Dermis microvascular lymphatic vessel endothelial cell (primary cell): ENCODE measurements around the gene STAM2. TPM values are rescaled to one million over a fixed set of nuclear protein-coding genes. Genes with fewer than 3 reads are reported as not detected.
A peak's percentile ranks its signal among the peaks of the same experiment; 100 is the strongest.
"Not testable (repeated sequence)": the region's sequence is repeated elsewhere in the genome, so short reads cannot be mapped to it uniquely, and the experiment has no call there.

Source experiments
- DNase-seq, 2 donors: peaks; one replicate each; pipeline versions ENCODE4 v3.0.0 to v3.0.0-alpha.2; 2010; ENCODE audit warnings: low read depth in 2 of 2
- total RNA-seq: library from RNA; depleted of rRNA; stranded (reverse); fragments of >200 nt; gene quantifications from 2 replicates; pipeline ENCODE4 v1.2.1, GENCODE V29; 2014

Gene STAM2
- total RNA-seq, result 14.2 and 15.6 TPM in 2 replicates

GRCh38 chr2:152175368-152176112, at the start of gene STAM2:
STAM2 (minus strand) TSS chr2:152175763; CDS start chr2:152175642, 121 bp downstream.
- peak; percentile 79 to 91 for DNase-seq

GRCh38 chr2:152223977-152224376, 48.4 kb upstream of the STAM2 start:
- DNase-seq, result peak in 1 of 2 donors; percentile 56

- DNase-seq, result peak; percentile 32 to 78
These were observed 47.5 kb upstream of the STAM2 start for GRCh38 chr2:152222975-152223637.

- peak in 1 of 2 donors; percentile 45 for DNase-seq
These were observed 46.3 kb upstream of the STAM2 start for GRCh38 chr2:152221839-152222238.

- DNase-seq, result no peak
These were observed 43.7 kb upstream of the STAM2 start for GRCh38 chr2:152219077-152219828.

- DNase-seq, result no peak
These were observed 25.9 kb upstream of the STAM2 start for GRCh38 chr2:152201466-152201830.

GRCh38 chr2:152200565-152201465, 25.3 kb upstream of the STAM2 start:
- peak; percentile 30 to 96 for DNase-seq

GRCh38 chr2:152200101-152200500, 24.5 kb upstream of the STAM2 start:
- no peak for DNase-seq

- DNase-seq, result no peak
These were observed 22.9 kb upstream of the STAM2 start for GRCh38 chr2:152198499-152198898.

- not testable (repeated sequence) for DNase-seq
These were observed 22.1 kb upstream of the STAM2 start for GRCh38 chr2:152197508-152198284.

- peak; percentile 56 to 66 for DNase-seq
These were observed 14.3 kb upstream of the STAM2 start for GRCh38 chr2:152189622-152190495.

- not testable (repeated sequence) for DNase-seq
These were observed 11.2 kb upstream of the STAM2 start for GRCh38 chr2:152186808-152187207.

- DNase-seq, result peak in 1 of 2 donors; percentile 28
These were observed 10.7 kb upstream of the STAM2 start for GRCh38 chr2:152186262-152186661.

GRCh38 chr2:152183401-152184073, 8.0 kb upstream of the STAM2 start:
- DNase-seq, result no peak

- not testable (repeated sequence) for DNase-seq
These were observed 2.1 kb upstream of the STAM2 start for GRCh38 chr2:152177667-152178066.

GRCh38 chr2:152176113-152176714, 651 bp upstream of the STAM2 start:
- peak; percentile 10 to 29 for DNase-seq

GRCh38 chr2:152175012-152175367, 573 bp downstream of the STAM2 start:
- DNase-seq, result peak in 1 of 2 donors; percentile 2

GRCh38 chr2:152174574-152174973, 989 bp downstream of the STAM2 start:
- no peak for DNase-seq
